Vagina (tissue), 2 donors: ENCODE measurements around the gene TEX51.

Source experiments
- CTCF ChIP-seq, 3 experiments: fragments of 450-650 bp in 2 of 3; fragments of 200-600 bp in 1 of 3; sonication (generic) in 1 of 3; IDR thresholded peaks; one replicate each; pipeline ENCODE4 v1.5.1; 2017 to 2019; ENCODE audit warnings: antibody characterized with exemption in 3 of 3, mild to moderate bottlenecking in 2 of 3, moderate library complexity in 2 of 3
- POLR2A ChIP-seq, 2 donors: fragments of 450-650 bp; IDR thresholded peaks; one replicate each; pipeline ENCODE4 v1.6.1; 2017; ENCODE audit warnings: antibody characterized with exemption in 2 of 2, mild to moderate bottlenecking in 2 of 2, moderate library complexity in 2 of 2
- POLR2AphosphoS5 ChIP-seq, 2 donors: sonication (generic); formaldehyde crosslinking; IDR thresholded peaks; one replicate each; pipeline ENCODE4 v1.9.0; 2017; ENCODE audit warnings: antibody characterized with exemption in 2 of 2, mild to moderate bottlenecking in 2 of 2, low read depth in 1 of 2; ENCODE audit not compliant: insufficient read depth in 1 of 2

GRCh38 chr2:126851756-126852155 lies 46.9 kb upstream of the TEX51 start:
- TF ChIP-seq CTCF (IDR thresholded peaks at IDR 0.05) (no peak), POLR2AphosphoS5 (IDR thresholded peaks at IDR 0.05; ENCODE audit: insufficient read depth in 1 of 2, low read depth in 1 of 2) (no peak), POLR2A (IDR thresholded peaks at IDR 0.05) (no peak)
